GM23338 (cell line): ENCODE results near the gene MAPRE3.

Source experiments
- CREB1 ChIP-seq: fragments of 250-450 bp; sonication (Bioruptor Pico); IDR thresholded peaks from 2 replicates; pipeline ENCODE4 v1.5.0; 2020; ENCODE audit warnings: low read depth, mild to moderate bottlenecking, moderate library complexity
- CTCF ChIP-seq, 2 experiments: fragments of 200-600 bp in 1 of 2; sonication (generic) in 1 of 2; conservative IDR thresholded peaks; 2 replicates each; pipeline versions ENCODE4 v1.5.1 to v1.6.1; 2016 to 2017; ENCODE audit warnings: antibody characterized with exemption in 2 of 2, low read depth in 2 of 2, mild to moderate bottlenecking in 2 of 2, moderate library complexity in 1 of 2
- EZH2 ChIP-seq: fragments of 200-600 bp; sonication (generic); IDR thresholded peaks from one replicate; pipeline ENCODE4 v1.8.0; 2017; ENCODE audit warnings: antibody characterized with exemption, mild to moderate bottlenecking, low read depth; ENCODE audit not compliant: unreplicated experiment
- EZH2phosphoT487 ChIP-seq: fragments of 200-600 bp; sonication (generic); IDR thresholded peaks from one replicate; pipeline ENCODE4 v1.8.1; 2018; ENCODE audit warnings: antibody characterized with exemption; ENCODE audit not compliant: unreplicated experiment
- NANOG ChIP-seq: IDR thresholded peaks from 2 replicates; pipeline ENCODE4 v1.6.1; 2016; ENCODE audit warnings: antibody characterized with exemption, borderline replicate concordance
- POLR2AphosphoS5 ChIP-seq: IDR thresholded peaks from 2 replicates; pipeline ENCODE4 v1.6.1; 2016; ENCODE audit warnings: antibody characterized with exemption, low read depth
- REST ChIP-seq: IDR thresholded peaks from one replicate; pipeline ENCODE4 v1.6.1; 2018; ENCODE audit warnings: antibody characterized with exemption; ENCODE audit not compliant: unreplicated experiment
- ZNF114 ChIP-seq: fragments of 250-450 bp; sonication (Bioruptor Pico); IDR thresholded peaks from 2 replicates; pipeline ENCODE4 v1.5.0; 2020; ENCODE audit warnings: mild to moderate bottlenecking, moderate library complexity

DNA sequence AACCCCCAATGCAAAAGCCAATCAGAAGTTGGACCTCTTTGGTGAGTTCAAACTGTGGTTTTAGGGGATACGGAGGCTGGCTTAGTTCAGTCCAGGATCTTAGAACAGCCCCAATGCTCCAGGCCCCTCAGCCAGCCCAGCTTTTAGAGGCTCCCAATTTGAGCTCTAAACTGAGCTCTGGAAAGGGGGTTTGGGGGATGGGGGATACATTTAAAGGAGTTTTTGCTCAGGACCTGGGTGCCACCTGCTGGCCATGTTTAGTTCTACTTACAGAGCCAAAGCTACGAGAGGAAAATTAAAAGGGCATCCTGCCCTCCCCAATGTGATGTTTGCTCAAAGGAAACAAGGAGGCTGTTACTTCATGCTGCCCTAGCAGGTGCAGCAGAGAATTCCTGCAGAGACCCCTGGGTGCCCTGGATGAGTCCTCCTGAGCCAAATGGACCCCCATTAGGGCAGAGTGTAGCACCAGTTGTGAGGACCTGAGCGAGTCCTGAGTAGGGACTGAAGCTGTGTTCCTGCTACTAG lies 46.4 kb downstream of the MAPRE3 start:
- TF ChIP-seq CTCF (conservative IDR thresholded peaks at IDR 0.05; ENCODE audit: low read depth in 2 of 2), result peak; percentile 78 to 89
- no peak for TF ChIP-seq REST
- TF ChIP-seq POLR2AphosphoS5, result no peak
- TF ChIP-seq EZH2, result no peak
- no peak for TF ChIP-seq EZH2phosphoT487
- no peak for TF ChIP-seq ZNF114
- TF ChIP-seq CREB1 (CRISPR knock-in tag), result no peak
- TF ChIP-seq NANOG, result no peak
